Psoas muscle (tissue), 8 donors: Measurements from ENCODE around the gene PLEKHM2. TPM values are rescaled to one million over a fixed set of nuclear protein-coding genes. Genes with fewer than 3 reads are reported as not detected.

Experiments
- ATAC-seq, 4 donors: fragments of 200-7000 bp; cut with Tn5 transposase; one replicate each; pipeline ENCODE4 v1.9.1; 2020; ENCODE audit warnings: moderate library complexity in 3 of 4, mild to moderate bottlenecking in 2 of 4
- DNase-seq, 2 donors: peaks; one replicate each; pipeline ENCODE4 v3.0.0-alpha.2; 2020
- H3K27ac ChIP-seq: fragments of 200-600 bp; one replicate; pipeline ENCODE4 v1.8.0; 2022
- H3K27me3 ChIP-seq, 3 donors: fragments of 200-600 bp in 1 of 3; one replicate each; pipeline versions ENCODE4 v1.6.1 to v1.8.0; 2013 to 2022; ENCODE audit warnings: low read length in 2 of 3, mild to moderate bottlenecking in 2 of 3, moderate library complexity in 1 of 3; ENCODE audit not compliant: insufficient read depth in 3 of 3
- H3K36me3 ChIP-seq, 2 donors: fragments of 200-600 bp in 1 of 2; one replicate each; pipeline versions ENCODE4 v1.6.1 to v1.8.0; 2013 to 2022; ENCODE audit warnings: low read depth in 1 of 2, mild to moderate bottlenecking in 1 of 2, moderate library complexity in 1 of 2; ENCODE audit not compliant: insufficient read depth in 1 of 2
- H3K4me1 ChIP-seq: fragments of 200-600 bp; one replicate; pipeline ENCODE4 v1.8.0; 2022
- H3K4me3 ChIP-seq: fragments of 200-600 bp; one replicate; pipeline ENCODE4 v1.8.0; 2022; ENCODE audit warnings: mild to moderate bottlenecking
- H3K9me3 ChIP-seq: fragments of 200-600 bp; one replicate; pipeline ENCODE4 v1.8.0; 2022
- CTCF ChIP-seq: fragments of 200-600 bp; IDR thresholded peaks from one replicate; pipeline ENCODE4 v1.8.0; 2022; ENCODE audit warnings: antibody characterized with exemption
- whole genome bisulfite sequencing, 3 donors: extraction: QIAGEN DNeasy Blood & Tissue Kit; methylation state at CpG; one replicate each; pipeline versions ENCODE4 v1.1.6 to v1.1.7; 2013; 5-methylcytosine and 5-hydroxymethylcytosine counted together
- intact Hi-C, 2 donors: fragments of 100-400 bp; cut with DNase I; formaldehyde crosslinking; loops; one replicate each; pipeline versions ENCODE4 v1.11.0 to v1.14.2; 2022
- polyA plus RNA-seq, 3 donors: library from polyadenylated mRNA; stranded (reverse); fragments of 200-250 nt; gene quantifications; one replicate each; pipeline ENCODE4 v1.2.3, GENCODE V29; 2013
- total RNA-seq, 4 donors: library from RNA; stranded (reverse); fragmentation: NEBNext Ultra II Directional in 2 of 4; extraction: Animal tissue kit (Norgen Biotek cat#: 25700) in 2 of 4; gene quantifications; one replicate each; pipeline versions ENCODE4 v1.2.1 to v1.2.4, GENCODE V29; 2021 to 2023
- donor health status: healthy with polysubstance abuse.
- donor health status: DM: no; HTN: no; CAD: no; lungs with moderate emphysema.
- donor health status: Bipolar disorder and iron deficiency.
- donor health status: healthy.
- donor health status: DM: yes; HTN: yes; CAD: no.
- donor health status: DM: no; HTN: no; CAD: no.
- donor health status: DM: no; HTN: no; CAD: no.
- donor health status: DM: yes; HTN: yes; CAD: no.

The PLEKHM2 gene
- total and polyA plus RNA-seq, 7 donors, result 78.1 to 177 (median 148) TPM

- Histone ChIP-seq H3K4me1 (peaks cover 11% of the 10 kb centered on the region), H3K27ac (peak within 1 kb of the TSS; percentile 32), H3K9me3 (no peaks in the 10 kb centered on the region), H3K27me3 (no peaks in the 10 kb centered on the region), H3K4me3 (no peak within 1 kb of the TSS), H3K36me3 (peaks cover 0 to 8% of the 10 kb centered on the region in 2 donors)
- DNase-seq (no peak), ATAC-seq (no peak)
- intact Hi-C loops, result no loop called here
- no peak for TF ChIP-seq CTCF
- WGBS, 3 donors, result 43 to 56% (median 46%) methylated on average over 11 to 14 of the region's 14 CpGs
These were observed 58.2 kb downstream of the PLEKHM2 start, which contains the start of gene TMEM82 for GRCh38 chr1:15742339-15742801. Gene TMEM82, plus strand, starts transcription at chr1:15742499. Its CDS starts 61 bp downstream, at chr1:15742560.

- Histone ChIP-seq H3K4me1 (peaks cover 4% of the 10 kb centered on the region), H3K9me3 (no peaks in the 10 kb centered on the region), H3K27ac (no peak overlapping the region), H3K4me3 (no peak overlapping the region), H3K36me3 (peaks cover 0 to 8% of the 10 kb centered on the region in 2 donors), H3K27me3 (no peaks in the 10 kb centered on the region)
- intact Hi-C loops, result no loop called here
- ATAC-seq (no peak), DNase-seq (no peak)
- no peak for TF ChIP-seq CTCF
- WGBS, 3 donors, result 65 to 75% (median 69%) methylated on average over 23 to 30 of the region's 30 CpGs
These were observed 60.1 kb downstream of the PLEKHM2 start for GRCh38 chr1:15744122-15744679.

- Histone ChIP-seq H3K27ac (no peak overlapping the region), H3K36me3 (no peaks in the 10 kb centered on the region), H3K27me3 (no peaks in the 10 kb centered on the region), H3K4me1 (peaks cover 3% of the 10 kb centered on the region), H3K9me3 (no peaks in the 10 kb centered on the region), H3K4me3 (no peak overlapping the region)
- WGBS, 3 donors, result 68 to 77% (median 69%) methylated on average over 7 to 8 of the region's 8 CpGs
- no peak for TF ChIP-seq CTCF
- intact Hi-C loops, result no loop called here
- DNase-seq, result no peak
- ATAC-seq, result peak in 1 of 4 donors; percentile 10
These were observed 63.3 kb downstream of the PLEKHM2 start for GRCh38 chr1:15747378-15747777.

GRCh38 chr1:15748264-15748663, 64.1 kb downstream of the PLEKHM2 start:
- peaks cover 3% of the 10 kb centered on the region for H3K4me1 ChIP-seq
- intact Hi-C loops, result no loop called here
- ATAC-seq (no peak), DNase-seq (no peak)
- no peaks in the 10 kb centered on the region for H3K9me3 ChIP-seq
- no peaks in the 10 kb centered on the region for H3K36me3 ChIP-seq
- TF ChIP-seq CTCF, result no peak
- 80 to 91% (median 89%) methylated on average over 4 to 5 of the region's 5 CpGs for WGBS, 3 donors
- no peak overlapping the region for H3K4me3 ChIP-seq
- H3K27ac ChIP-seq, result no peak overlapping the region
- H3K27me3 ChIP-seq, result no peaks in the 10 kb centered on the region
